Neural crest cell (in vitro differentiated cells): ENCODE data around the gene ARID5A. TPM values are rescaled to one million over a fixed set of nuclear protein-coding genes. Genes with fewer than 3 reads are reported as not detected.

Source experiments
- DNase-seq: peaks from one replicate; pipeline ENCODE4 v3.0.0; 2021; ENCODE audit warnings: low read depth, mixed read lengths, low spot score
- H3K27ac Mint-ChIP-seq: one replicate; pipeline ENCODE4 v1.8.0; 2021; ENCODE audit warnings: mild to moderate bottlenecking, mixed read lengths; ENCODE audit not compliant: unreplicated experiment
- H3K27me3 Mint-ChIP-seq: 2 replicates; pipeline ENCODE4 v1.8.0; 2021; ENCODE audit warnings: low read depth, mild to moderate bottlenecking, mixed read lengths
- H3K36me3 Mint-ChIP-seq: 2 replicates; pipeline ENCODE4 v1.8.0; 2021; ENCODE audit warnings: low read depth, mild to moderate bottlenecking, mixed read lengths
- H3K4me1 Mint-ChIP-seq: 2 replicates; pipeline ENCODE4 v1.8.0; 2021; ENCODE audit warnings: mixed read lengths
- H3K4me3 Mint-ChIP-seq: one replicate; pipeline ENCODE4 v1.8.0; 2021; ENCODE audit warnings: mild to moderate bottlenecking, mixed read lengths
- H3K9me3 Mint-ChIP-seq: 2 replicates; pipeline ENCODE4 v1.8.0; 2021; ENCODE audit warnings: mixed read lengths
- total RNA-seq: library from RNA; stranded (reverse); gene quantifications from 2 replicates; pipeline ENCODE4 v1.2.1, GENCODE V29; 2021
- TF ChIP-seq, protein P1 (sequence below): fragments of 200-600 bp; sonication (generic); conservative IDR thresholded peaks from 2 replicates; pipeline ENCODE4 v1.5.0; 2021; ENCODE audit warnings: antibody characterized with exemption, mild to moderate bottlenecking

Gene ARID5A
- total RNA-seq, 1 donor from 2014 or later, result 12.0 TPM

DNA sequence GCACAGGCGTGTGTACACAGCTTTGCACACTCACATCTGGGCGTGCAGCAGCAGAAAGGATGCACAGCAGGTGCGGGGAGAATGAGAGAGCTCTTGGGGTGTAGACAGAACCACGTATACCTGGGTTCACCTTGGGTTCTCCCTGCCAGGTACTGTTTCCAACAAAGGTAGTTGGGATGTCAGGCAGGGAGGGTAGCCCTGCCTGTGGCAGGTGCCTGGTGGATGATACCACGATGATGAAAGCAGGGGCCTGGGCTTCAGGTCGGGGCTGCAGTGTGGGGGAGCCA is 6.5 kb upstream of the ARID5A start:
- DNase-seq, result no peak
- no peaks in the 10 kb centered on the region for H3K27me3 Mint-ChIP-seq
- no peak overlapping the region for H3K27ac Mint-ChIP-seq
- no peaks in the 10 kb centered on the region for H3K9me3 Mint-ChIP-seq
- TF ChIP-seq, protein P1, sequence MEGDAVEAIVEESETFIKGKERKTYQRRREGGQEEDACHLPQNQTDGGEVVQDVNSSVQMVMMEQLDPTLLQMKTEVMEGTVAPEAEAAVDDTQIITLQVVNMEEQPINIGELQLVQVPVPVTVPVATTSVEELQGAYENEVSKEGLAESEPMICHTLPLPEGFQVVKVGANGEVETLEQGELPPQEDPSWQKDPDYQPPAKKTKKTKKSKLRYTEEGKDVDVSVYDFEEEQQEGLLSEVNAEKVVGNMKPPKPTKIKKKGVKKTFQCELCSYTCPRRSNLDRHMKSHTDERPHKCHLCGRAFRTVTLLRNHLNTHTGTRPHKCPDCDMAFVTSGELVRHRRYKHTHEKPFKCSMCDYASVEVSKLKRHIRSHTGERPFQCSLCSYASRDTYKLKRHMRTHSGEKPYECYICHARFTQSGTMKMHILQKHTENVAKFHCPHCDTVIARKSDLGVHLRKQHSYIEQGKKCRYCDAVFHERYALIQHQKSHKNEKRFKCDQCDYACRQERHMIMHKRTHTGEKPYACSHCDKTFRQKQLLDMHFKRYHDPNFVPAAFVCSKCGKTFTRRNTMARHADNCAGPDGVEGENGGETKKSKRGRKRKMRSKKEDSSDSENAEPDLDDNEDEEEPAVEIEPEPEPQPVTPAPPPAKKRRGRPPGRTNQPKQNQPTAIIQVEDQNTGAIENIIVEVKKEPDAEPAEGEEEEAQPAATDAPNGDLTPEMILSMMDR, result no peak
- H3K4me3 Mint-ChIP-seq, result no peak overlapping the region
- peaks cover 32% of the 10 kb centered on the region for H3K4me1 Mint-ChIP-seq
- H3K36me3 Mint-ChIP-seq, result no peaks in the 10 kb centered on the region

DNA sequence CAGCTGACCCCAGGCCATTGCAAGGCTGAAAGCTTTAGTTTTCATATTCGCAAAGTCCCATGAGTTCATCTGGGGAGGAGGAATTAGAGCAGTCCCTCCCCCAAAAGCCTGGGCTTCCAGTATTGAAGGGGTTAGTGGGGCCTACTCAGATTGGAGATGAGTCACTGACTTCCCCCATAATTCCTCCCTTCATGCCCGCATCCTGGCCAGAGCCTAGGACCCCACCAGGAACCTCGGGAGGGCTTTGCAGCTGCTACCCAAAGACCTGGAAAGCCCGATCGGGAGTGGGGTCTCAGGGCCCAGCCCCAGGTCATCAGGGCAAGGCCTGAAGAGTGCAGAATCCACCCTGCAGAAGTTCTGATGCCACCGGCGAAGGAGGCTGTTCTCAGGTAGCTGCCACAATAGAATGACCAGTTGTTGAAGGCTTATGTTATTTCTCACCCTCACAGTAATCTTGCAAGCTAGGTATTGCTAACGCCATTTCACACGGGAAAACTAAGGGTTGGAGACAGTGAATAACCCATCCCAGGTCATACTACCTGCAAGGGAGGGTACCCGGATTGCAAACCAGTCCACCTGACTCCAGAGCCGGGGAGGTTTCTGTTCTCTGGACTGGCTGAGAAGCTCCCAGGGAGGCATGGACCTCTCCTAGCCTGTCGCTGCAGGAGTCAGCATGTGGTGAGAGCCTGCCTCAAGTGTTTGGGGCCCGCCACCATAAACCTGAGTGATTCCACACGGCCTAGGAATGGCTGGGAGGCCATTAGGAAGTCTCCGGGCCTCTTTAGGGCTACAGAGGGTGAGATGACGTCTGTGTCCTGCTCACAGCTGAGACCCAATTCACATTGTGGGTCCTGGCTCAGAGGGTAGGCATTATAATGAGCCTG is 5.8 kb upstream of the ARID5A start:
- DNase-seq, result no peak
- Mint-ChIP-seq H3K9me3 (no peaks in the 10 kb centered on the region), H3K4me1 (peaks cover 32% of the 10 kb centered on the region), H3K27ac (no peak overlapping the region), H3K27me3 (no peaks in the 10 kb centered on the region), H3K36me3 (no peaks in the 10 kb centered on the region), H3K4me3 (peak overlapping the region; percentile 19)
- TF ChIP-seq, protein P1, result no peak

DNA sequence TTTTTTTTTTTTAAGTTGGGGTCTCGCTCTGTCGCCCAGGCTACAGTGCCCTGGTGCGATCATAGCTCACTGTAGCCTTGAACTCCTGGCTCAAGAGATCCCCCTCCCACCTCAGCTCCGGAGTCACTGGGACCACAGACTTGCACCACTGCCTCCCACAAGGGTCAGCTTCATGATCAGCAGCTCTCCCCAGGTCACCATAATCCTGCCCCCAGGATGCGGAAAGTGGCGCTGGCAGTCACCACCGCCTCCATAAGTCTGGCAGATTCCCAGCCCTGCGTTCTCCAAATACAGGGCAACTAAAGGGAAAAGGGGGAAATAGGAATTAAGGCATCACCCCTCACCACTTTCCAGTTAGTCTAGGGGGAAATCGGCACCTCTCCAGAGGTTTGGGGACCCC is 5.2 kb upstream of the ARID5A start:
- TF ChIP-seq, protein P1, result no peak
- Mint-ChIP-seq H3K4me3 (no peak overlapping the region), H3K36me3 (no peaks in the 10 kb centered on the region), H3K27me3 (no peaks in the 10 kb centered on the region), H3K9me3 (no peaks in the 10 kb centered on the region), H3K27ac (no peak overlapping the region), H3K4me1 (peaks cover 32% of the 10 kb centered on the region)
- DNase-seq, result no peak

DNA sequence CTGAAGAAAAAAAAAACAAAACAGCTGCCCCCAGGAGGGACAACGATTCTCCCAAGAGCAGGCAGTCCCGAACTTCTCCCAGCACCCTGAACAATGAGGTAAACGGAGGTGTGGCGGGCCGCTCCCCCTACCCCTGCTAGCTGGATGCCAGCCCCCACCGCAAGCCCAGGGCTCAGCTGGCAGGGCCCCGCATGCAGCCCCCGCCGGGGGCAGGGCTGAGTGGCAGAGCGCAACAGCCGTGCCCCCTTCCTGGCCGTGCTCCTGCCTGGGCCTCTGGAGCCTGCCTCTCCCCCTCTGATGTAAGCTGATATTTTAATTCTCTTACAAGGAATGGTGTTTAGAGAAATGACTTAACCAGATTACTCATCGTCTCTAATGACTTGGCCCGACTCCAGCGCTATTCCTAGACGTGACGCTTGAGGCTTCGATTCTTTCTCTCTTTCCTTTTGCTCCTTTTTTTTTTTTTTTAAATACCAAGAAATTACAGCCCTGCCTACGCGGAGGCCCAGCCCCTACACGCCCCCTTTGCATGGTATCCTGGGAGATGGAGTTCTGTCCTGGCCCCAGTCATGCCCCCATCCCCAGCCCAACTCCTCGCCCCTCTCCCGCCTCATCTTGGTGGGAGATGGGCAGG is 4.6 kb upstream of the ARID5A start:
- Mint-ChIP-seq H3K27ac (no peak overlapping the region), H3K9me3 (no peaks in the 10 kb centered on the region), H3K4me3 (peak overlapping the region; percentile 80), H3K36me3 (no peaks in the 10 kb centered on the region), H3K4me1 (peaks cover 27% of the 10 kb centered on the region), H3K27me3 (no peaks in the 10 kb centered on the region)
- DNase-seq, result no peak
- TF ChIP-seq, protein P1, result no peak

DNA sequence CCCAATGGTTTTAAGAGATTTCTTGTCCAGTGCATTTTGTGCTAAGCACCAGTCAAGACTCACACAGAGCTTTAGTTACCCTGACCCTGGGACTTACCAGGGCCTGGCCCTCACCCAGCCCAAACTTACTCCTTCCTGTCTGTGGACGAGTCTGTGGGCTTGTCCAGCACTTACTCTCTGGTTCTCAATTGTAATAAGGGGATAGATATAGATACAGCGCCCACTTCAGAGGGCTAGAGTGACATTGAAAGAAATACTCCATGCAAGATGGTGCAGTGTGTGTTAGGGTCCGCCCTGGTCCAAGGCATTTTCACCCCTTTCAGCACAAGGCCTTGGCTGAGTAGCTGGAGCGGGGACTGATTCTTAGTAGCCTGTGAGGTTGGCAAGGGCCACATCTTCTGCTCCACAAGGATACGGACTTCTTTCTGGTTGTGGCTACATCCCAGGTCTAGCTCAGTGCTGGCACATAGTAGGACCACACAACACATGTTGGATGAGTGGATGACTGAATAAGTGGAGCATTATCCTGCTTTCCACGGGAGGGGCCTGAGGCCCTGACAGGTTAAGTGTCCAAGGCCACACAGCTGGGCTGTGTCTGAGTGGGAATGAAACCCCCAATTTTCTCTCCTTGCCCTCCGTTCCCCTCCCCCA is 3.8 kb upstream of the ARID5A start:
- no peak overlapping the region for H3K27ac Mint-ChIP-seq

More for the DNA sequence above, 3.8 kb upstream of the ARID5A start:
- no peak for DNase-seq
- H3K27me3 Mint-ChIP-seq, result no peaks in the 10 kb centered on the region
- TF ChIP-seq, protein P1, result no peak
- H3K4me3 Mint-ChIP-seq, result peak overlapping the region; percentile 80
- peaks cover 23% of the 10 kb centered on the region for H3K4me1 Mint-ChIP-seq
- no peaks in the 10 kb centered on the region for H3K9me3 Mint-ChIP-seq
- no peaks in the 10 kb centered on the region for H3K36me3 Mint-ChIP-seq
